ENCODE measurements around the gene BACH2.

Gene BACH2

DNA sequence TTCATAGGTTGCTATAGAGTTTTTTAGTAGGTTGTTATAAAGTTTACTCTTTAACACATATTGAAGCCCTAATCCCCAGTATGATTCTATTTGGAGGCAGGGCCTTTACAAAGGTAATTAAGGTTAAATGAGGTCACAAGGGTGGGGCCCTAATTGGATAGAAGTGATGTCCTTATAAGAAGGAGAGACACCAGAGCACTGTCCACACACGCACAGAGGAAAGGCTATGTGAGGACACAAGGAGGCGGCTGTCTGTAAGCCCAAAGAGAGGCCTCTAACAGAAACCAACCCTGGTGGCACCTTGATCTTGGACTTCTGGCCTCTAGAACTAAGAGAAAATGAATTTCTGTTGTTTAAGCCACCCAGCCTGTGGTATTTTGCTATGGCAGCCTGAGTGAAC is 303.8 kb downstream of the BACH2 start:
- no peak overlapping the region for H3K4me3 ChIP-seq (ENCODE audit: low read depth, low read length)
- no peak for TF ChIP-seq CTCF (IDR thresholded peaks at IDR 0.05; ENCODE audit: borderline replicate concordance, insufficient read depth, low read depth, low read length)

DNA sequence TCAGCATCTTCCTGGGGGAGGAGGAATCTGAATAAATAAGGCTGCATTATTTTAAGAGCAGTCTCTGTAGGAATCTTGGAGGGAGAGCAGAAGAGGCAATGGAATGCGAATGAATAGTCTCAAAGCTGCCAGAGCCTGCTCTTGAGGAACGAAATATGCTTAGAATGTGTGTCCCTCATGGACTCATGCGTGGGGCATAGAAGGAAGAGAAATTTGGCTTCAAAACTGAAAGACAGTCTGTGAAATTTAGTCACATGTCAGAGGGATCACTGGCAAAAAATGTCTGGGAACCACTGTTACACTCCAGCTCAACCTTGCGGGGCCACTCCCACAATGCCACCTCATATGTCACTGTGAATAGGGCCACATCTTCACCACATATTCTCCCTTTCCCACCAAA is 306.9 kb downstream of the BACH2 start:
- TF ChIP-seq CTCF (IDR thresholded peaks at IDR 0.05; ENCODE audit: borderline replicate concordance, insufficient read depth, low read depth, low read length): no peak
- no peak overlapping the region for H3K4me3 ChIP-seq (ENCODE audit: low read depth, low read length)

- TF ChIP-seq CTCF (IDR thresholded peaks at IDR 0.05; ENCODE audit: borderline replicate concordance, insufficient read depth, low read depth, low read length): no peak
- no peak overlapping the region for H3K4me3 ChIP-seq (ENCODE audit: low read depth, low read length)
Measured at GRCh38 chr6:89987830-89988229, 308.8 kb downstream of the BACH2 start.

DNA sequence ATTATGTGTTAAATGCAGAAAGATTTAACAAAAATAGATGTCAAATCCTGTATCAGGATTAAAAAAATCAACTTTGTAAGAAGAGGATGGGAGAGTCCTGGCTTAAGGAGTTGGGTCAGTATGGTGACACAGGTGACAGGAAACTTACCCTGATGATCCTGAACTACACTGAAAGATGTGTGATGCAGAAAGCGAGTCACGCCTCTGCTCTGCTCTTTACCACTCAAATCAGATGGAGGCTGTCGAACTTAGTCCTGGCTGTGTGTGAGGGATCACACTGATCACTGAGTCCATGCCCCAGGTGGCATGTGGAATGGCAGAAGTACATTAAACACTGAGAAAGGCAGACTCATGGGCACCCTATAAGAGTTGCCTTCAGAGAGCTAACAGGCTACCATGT is 309.5 kb downstream of the BACH2 start:
- TF ChIP-seq CTCF (IDR thresholded peaks at IDR 0.05; ENCODE audit: borderline replicate concordance, insufficient read depth, low read depth, low read length): no peak
- no peak overlapping the region for H3K4me3 ChIP-seq (ENCODE audit: low read depth, low read length)

DNA sequence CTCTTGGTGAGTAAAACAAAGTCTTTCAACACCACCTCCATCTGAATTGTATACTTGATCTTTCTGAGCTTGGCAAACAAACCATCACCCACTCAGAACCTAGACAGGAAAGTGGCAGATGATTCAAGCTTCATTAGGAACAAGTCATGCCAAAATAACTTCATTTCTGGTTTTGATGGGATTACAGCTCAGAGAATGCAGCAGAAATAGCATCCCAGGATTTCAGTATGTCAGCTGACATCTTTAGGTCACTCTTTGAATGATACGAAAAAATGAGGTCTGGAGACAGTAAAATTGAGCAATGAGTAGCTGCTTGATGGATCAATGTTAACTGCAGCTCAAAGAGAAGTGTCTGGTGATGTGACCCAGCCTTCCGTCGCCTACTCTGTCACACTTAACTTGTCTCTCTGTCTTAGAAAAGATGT is 310.0 kb downstream of the BACH2 start:
- H3K4me3 ChIP-seq (ENCODE audit: low read depth, low read length): no peak overlapping the region
- no peak for TF ChIP-seq CTCF (IDR thresholded peaks at IDR 0.05; ENCODE audit: borderline replicate concordance, insufficient read depth, low read depth, low read length)

DNA sequence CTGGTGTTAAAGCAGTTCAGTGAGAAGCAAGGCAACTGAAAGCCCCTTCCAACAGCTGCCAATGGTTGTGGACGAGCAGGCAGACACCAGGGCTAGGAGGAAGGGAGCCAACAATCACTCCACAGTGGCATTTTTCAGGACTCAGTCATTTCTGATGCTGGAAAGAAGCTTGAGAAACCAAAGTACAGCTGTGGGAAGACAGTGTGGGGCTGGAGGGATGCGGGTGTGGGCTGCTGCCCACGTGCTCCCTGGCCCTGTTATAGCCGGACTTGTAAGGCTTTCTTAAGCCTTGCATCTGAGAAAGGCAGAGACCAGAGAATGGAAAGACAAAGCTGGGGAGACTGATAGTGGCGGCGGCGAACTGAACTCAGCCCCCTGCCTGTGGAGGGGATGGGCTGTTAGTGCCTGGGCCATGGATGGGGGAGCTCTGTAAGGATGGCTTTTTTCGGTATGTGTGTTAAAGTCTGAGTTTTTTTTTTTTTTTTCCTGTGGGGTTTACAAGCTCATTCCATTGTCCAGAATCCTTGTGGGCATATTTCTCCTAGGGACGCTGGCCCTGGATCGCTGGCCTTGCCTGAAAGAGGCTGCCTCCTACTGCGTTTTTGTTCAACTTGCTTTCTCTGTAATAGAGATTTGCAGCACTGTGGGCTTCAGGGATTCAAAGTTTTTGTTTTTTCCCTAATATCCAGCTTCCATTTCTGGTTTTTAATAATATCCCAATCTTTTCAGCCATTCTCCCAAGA is 310.7 kb downstream of the BACH2 start:
- no peak for TF ChIP-seq CTCF (IDR thresholded peaks at IDR 0.05; ENCODE audit: borderline replicate concordance, insufficient read depth, low read depth, low read length)
- H3K4me3 ChIP-seq (ENCODE audit: low read depth, low read length): no peak overlapping the region

All from GM12875 (cell line).